Endometrial microvascular endothelial cells (primary cell): ENCODE measurements around the gene ROGDI. TPM values are rescaled to one million over a fixed set of nuclear protein-coding genes. Genes with fewer than 3 reads are reported as not detected.
"Not testable (repeated sequence)": the region's sequence is repeated elsewhere in the genome, so short reads cannot be mapped to it uniquely, and the experiment has no call there.

Experiments used
- in situ Hi-C: cut with HindIII; loops from 2 replicates; pipeline ENCODE4 v1.10.0; 2017; ENCODE audit warnings: low sequenced_read_pairs, low pct_unique_long_range_greater_than_20kb; ENCODE audit errors: inconsistent ontology term
- total RNA-seq: library from RNA; depleted of rRNA; stranded (reverse); fragments of >200 nt; gene quantifications from one replicate; pipeline ENCODE4 v1.2.3, GENCODE V29; 2015; ENCODE audit errors: inconsistent ontology term

ROGDI gene
- total RNA-seq, 1 donor from 2014 or later: 15.6 TPM

DNA sequence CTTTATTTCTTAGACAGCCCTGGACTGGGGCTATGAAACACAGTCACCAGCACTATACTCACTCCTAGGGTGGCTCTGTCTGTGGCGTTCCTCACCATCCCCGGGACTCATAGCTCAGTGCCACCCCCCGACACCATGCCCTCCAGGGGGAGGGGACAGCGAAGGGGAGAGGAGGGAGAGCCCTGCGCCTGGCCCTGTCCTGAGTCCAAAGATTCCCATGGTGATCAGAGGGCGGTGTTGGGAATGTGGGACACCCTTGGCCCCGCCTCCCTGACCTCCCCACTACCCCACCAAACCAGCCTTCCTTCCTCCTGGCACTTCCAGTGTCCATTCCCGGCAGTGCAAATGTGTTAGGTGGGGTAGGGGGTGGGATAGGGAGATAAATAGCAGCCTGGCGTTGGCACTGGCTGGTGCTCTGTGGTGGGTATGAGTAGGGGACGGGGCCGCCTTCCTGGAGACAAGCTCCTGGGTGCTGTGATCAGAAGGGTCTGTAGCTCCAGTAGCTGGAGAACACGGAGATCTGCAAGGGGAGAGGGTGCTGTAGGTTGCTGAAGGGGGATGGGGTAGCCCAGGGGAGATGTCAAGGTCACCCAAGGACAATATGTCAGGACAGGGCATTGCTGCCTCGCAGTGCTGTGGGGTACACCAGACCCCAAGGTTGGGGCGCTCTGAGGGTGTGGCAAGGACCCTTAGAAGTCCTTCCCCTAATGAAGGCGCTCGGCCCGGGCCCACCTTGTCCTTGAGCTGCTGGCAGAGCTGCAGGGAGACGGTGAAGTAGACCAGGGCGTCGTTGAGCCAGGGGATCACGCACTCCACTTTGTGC is 5.2 kb downstream of the ROGDI start:
- in situ Hi-C loops: no loop called here

DNA sequence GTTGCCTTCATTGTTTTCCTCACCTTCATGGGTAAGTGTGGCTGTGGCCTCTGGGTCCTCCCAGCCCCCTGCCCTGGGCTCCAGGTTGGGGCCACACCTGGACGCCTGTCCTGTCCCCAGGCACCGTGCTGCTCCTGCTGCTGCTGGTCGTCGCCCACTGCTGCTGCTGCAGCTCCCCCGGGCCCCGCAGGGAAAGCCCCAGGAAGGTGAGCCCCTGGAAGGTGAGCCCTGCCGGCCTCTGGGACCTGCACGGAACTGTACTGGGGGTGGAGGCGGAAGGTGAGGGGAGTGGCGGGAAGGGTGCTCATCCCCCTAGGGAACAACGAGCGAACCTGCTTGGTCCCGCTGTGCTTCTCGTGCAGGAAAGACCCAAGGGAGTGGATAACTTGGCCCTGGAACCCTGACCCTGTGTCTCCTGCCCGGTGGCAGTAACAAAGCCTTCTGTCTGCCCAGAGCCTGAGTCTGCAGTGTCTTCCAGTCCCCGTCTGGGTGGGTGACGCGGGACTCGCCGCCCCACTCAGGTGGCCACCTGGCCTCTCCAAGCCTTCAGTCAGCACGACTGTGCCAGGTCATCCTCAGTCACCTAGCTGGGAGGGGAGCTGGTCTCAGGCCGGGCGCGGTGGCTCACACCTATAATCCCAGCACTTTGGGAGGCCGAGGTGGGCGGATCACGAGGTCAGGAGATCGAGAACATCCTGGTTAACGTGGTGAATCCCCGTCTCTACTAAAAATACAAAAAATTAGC is 6.4 kb downstream of the ROGDI start:
- in situ Hi-C loops: no loop called here

DNA sequence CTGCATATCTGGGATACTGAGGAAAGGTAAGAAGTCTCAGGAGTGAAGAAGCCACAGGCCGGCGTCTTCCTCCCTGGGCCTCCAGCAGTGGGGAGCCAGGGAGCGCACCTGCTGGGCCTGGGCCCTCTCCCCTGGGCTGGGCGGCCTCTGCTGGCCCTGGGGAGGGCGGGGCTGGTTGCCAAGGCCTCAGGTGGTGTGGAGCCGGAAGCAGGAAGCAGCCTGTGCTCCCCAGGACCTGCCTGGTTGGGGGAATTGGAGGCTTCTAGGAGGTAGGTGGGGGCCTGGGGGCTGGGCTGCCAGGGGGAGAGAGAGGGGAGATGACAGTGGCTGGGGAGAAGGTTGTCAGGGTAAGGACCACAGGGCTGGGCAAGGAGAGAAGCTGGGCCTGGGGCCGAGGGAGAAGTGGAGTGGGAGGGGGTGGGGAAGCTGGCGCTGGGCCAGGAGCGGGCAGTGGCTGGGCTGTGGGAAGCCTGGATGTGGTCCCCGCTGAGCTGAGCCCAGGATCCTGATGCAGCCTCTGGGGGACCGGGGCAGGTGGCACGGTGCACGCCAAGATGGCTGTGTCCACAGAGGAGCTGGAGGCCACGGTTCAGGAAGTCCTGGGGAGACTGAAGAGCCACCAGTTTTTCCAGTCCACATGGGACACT is 7.1 kb downstream of the ROGDI start, which contains the start of gene SMIM22:
Gene SMIM22 (plus strand): TSS at position 189 of the 647 bp plus-strand sequence. CDS start 366 bp downstream, at position 555.
- in situ Hi-C loops: no loop called here

DNA sequence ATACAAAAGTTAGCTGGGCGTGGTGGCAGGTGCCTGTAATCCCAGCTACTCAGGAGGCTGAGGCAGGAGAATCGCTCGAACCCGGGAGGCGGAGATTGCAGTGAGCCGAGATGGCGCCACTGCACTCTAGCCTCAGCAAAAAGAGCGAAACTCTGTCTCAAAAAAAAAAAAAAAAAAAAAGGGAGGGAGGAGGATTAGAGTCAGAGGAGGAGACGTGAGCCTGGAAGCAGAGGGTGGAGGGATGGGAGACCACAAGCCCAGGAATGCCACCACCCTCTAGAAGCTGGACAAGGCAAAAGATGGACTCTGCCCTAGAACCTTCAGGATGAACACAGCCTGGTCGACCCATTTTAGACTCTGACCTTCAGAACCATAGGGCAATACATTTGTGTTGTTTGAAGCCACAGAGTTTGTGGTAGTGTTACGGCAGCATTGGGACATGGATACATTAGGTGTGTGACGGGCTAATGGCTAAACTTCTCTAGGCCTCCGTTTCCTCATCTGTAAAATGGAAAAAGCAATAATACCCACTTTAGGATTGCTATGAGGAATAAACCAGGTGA is 9.4 kb downstream of the ROGDI start:
- in situ Hi-C loops: no loop called here

DNA sequence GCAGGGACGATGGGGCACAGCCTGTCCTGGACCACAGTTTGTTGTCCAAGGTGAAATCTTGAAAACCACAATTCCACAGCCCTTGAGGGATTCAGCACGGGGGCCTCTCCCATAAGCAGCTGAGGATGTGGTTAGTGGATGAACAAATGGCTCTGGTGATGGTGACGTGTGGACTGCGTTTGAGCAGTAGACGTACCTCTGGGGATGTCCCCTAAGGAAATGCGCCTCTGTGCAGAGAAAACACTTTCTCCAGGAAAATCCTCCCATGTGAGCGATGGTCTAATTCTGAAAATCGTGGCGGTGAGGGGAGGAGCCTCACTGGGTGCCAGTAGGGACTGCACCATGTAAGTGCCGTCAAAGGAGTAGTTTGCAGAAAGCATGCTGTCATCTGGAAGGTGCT is 11.6 kb downstream of the ROGDI start:
- in situ Hi-C loops: no loop called here

DNA sequence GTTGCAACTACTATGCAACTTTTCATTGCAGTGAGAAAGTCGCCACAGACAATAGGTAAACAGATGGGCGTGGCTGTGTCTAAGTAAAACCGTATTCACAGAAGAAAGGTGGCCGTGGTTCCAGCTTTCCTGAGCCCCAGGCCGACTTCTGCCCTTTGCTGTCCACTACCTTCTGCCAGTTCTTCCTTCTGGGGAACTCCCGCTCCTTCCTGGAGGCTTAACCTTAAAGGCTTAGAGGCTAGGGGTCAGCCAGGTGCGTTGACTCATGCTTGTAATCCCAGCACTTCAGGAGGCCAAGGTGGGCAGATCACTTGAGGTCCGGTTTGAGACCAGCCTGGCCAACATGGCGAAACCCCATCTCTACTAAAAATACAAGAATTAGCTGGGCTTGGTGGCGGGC is 12.2 kb downstream of the ROGDI start:
- in situ Hi-C loops: no loop called here

DNA sequence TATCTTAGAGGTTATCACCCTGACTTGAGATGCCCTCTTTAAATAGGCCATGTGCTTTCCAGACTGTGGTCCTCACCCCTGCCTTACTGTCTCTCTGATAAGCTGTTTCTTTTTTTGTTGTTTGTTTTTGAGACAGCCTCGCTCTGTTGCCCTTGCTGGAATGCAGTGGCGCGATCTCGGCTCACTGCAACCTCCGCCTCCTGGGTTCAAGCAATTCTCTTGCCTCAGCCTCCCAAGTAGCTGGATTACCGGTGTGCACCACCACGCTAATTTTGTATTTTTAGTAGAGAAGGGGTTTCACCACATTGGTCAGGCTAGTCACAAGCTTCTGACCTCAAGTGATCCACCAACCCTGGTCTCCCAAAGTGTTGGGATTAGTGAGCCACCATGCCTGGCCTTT is 13.5 kb downstream of the ROGDI start:
- in situ Hi-C loops: no loop called here

DNA sequence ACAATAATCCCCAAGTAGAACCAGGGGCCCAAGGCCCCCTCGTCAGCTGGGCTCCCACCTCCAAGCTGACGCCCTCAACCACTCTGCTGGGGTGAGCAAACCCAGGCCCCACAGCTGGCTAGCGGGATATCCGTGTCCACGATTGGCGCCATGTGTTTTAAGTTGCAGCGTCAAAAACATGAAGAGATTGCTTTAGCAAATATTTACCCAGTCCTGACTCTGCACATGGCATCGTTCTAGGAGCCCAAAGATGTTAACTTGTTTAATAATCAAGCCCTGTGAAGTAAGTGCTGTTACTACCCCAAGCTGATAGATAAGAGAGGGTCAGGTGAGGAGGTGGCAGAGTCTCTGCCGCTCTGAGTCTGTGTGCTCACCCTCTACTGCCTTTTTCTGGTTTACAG is 13.9 kb downstream of the ROGDI start:
- in situ Hi-C loops: no loop called here

DNA sequence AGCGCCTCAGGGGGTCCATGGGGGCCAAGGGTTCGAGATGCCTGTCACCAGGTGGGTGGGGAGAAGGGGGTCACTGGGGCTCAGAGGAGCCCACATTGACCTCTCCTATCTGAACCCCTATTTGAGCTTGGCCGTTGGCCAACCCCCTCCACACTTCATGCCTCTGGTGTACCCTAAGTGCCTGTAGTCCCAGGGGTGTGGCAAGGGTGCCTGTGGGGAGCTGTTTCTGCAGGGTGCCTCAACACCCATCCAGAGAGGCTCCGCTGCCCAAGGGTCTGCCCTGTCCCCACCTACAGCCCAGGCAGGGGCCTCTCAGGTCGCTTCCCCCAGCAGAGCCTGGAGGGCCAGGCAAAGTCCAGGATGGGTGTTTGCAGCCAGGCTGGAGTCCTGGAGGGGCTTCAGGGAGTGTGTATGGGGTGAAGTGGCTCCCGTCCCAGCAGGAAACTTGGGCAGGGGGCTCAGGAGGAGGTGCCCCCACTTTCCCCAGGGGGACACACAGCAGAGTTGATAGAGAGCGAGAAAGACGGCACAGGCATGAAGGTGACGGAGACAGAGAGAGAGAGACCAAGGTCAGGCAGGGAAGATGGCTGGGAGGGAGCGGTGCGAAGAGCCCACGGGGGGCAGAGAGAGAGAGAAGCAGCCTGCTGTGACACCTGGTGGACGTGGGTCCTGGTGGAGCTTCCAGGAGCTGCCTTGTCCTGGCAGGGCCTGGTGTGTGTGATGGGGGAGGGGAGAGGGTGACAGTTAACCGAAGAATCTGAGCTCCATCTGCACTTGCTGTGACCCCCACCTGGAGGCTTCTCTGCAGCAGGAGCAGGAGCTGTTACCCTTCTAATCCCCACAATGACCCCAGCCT is 14.6 kb downstream of the ROGDI start, which contains the start of gene SEPTIN12:
Gene SEPTIN12 (minus strand): TSS at position 719 of the 856 bp plus-strand sequence. CDS start 700 bp downstream, at position 19.
- in situ Hi-C loops: no loop called here

DNA sequence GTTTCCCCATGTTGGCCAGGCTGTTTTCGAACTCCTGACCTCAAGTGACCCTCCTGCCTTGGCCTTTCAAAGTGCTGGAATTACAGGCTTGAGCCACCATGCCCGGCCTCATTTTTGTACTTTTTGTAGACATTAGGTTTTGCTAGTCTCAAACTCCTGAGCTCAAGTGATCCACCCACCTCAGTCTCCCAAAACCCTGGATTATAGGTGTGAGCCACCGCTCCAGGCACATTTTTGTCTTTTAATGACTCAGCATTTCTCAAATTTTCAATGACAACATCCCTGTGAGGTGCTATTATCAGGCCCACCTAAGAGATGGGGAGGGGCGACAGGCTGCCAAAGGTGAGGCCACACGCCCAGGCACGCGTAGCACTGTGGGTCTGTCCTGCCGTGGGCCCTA is 15.4 kb downstream of the ROGDI start:
- in situ Hi-C loops: no loop called here

DNA sequence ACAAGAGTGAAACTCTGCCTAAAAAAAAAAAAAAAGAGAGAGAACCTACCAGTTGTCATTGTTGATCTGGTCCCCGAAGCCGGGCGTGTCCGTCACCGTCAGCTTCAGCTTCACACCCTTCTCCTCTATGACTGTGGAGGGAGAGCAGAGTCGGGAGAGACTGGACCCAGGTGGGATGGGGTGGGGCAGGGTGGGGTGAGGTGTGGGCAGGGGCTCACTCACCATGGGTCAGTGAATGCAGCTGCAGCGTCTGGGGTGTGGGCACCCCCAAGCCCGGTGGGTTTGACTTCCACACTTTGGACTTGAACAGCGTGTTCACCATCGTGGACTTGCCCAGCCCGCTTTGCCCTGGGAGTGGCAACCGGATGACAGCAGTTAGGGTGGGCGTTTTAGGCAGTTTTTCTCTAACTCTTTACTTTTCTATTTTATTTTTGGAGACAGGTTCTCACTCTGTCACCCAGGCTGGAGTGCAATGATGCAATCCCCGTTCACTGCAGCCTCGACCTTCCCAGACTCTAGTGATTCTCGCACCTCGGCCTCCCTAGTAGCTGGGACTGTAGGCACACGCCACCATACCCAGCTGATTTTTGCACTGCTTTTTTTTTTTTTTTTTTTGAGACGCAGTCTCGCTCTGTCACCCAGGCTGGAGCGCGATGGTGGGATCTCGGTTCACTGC is 16.5 kb downstream of the ROGDI start:
- in situ Hi-C loops: no loop called here

DNA sequence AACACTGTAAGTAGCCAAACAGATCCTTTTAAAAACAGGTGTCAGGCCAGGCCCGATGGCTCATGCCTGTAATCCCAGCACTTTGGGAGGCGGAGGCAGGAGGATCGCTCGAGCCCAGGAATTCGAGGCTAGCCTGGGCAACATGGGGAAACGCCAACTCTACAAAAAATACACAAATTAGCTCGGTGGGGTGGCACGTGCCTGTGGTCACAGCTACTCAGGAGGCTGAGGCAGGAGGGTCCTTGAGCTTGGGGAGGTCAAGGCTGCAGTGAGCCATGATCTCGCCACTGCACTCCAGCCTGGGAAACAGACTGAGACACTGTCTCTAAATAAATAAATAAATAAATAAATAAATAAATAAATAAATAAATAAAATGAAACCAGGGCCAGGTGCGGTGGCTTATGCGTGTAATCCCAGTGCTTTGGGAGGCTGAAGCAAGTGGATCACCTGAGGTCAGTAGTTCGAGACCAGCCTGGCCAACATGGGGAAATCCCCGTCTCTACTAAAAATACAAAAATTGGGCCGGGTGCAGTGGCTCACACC is 17.9 kb downstream of the ROGDI start:
- in situ Hi-C loops: not testable (repeated sequence)

DNA sequence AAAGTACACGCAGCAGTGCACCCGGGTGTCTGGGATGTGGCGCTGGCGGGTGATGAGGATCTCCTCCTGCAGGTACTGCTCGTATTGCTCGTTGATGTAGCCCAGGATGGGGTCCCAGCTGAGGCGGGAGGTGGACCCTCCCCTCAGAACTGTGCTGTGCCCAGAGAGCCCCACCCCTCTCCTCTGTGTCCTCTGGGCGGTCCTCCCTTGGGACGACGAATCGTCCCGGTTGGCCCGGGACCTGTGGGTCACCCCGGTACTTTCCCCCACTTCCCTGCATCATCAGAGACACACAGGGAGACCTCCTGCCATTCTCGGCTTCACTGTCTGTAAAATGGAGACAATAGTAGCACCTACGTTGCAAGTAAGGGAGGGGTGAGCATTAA is 18.5 kb downstream of the ROGDI start:
- in situ Hi-C loops: no loop called here

DNA sequence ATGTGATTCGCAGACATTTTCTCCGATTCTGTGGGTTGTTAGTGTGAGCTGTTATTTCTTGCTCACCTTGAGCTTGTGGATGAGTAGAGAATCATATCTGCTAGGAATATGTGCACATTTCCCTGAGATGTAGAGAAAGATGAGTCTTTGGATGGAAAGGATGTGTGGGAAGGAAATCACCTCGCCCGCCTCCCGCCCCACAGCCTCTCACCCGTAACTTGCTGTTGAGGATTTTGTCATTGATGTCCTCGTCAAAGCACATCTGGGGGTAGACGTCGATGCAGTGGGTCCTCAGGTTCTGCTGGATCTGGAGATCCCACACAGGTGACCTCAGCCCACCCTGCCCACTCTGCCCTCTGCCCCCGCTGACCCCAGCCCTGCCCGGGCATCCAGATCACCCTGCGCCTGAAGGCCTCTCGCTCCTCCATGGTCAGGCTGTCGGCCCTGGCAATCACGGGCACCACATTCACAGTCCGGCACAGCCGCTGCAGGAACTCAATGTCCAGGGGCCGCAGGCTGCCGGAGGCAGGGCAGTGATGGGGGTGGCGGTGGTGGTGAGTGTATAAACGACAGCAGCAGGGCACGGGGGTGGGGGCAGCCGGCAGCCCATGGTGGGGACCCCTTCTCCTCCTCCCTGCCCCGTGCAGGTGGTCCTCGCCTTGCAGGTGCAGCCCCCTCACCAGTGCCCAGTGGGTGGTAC is 19.0 kb downstream of the ROGDI start:
- in situ Hi-C loops: no loop called here

DNA sequence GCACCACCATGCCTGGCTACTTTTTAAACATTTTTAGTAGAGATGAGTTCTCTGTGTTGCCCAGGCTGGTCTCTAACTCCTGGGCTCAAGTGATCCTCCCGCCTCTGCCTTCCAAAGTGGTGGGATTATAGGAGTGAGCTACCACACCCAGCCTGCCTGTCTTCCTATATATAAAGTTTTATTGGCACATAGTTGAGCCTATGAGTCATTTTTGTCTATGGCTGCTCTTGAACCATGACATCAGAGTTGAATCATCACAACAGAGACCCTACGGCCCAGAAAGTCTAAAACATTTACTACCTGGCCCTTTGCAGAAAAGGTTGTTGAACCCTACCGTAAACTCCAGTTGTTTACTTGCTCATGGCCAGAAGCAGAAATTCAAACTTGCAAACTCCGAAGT is 22.2 kb downstream of the ROGDI start:
- in situ Hi-C loops: no loop called here

DNA sequence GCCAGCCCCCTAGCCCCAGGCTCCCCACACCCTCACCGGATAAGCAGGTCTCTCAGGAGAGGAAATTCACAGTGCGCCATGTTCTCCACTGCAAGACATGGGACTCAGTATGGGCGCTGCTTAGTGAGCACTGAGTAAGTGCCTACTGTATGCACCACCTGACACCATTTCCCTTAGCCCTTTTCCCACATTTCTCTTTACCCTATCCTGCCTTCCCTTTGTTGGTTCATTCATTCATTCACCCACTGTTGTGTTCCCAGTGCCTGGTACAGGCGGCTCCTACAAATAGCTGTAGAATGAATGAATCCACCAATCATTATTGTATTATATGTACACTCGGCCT is 24.4 kb downstream of the ROGDI start:
- in situ Hi-C loops: no loop called here

DNA sequence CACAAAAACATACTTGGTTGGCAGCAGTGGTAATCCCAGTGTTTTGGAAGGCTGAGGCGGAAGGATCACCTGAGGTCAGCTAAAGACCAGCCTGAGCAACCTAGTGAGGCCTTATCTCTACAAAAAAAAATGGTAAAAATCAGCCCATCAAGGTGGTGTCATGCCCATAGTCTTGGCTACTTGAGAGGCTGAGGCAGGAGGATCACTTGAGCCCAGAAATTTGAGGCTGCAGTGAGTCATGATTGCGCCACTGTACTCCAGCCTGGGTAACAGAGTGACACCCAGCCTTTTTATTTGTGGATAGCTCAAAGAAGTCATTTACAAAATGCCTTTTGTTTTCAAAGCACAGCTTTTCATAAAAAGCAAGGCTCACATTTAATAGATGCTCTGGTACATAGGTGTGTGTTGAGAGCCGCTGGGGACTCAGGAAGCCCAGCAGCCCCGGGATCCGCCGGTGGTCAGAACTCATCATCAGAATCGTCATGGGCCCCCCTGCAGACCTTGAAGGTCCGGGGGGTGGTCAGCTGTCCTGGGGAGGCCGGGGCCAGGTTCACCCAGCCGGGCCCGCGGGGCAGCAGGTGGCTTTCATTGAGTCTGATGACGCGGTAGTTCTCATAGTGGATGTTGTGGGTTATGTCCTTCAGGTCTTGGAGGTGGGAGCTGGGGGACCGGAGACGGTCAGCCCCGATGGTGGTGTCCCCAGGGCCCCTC is 24.9 kb downstream of the ROGDI start:
- in situ Hi-C loops: no loop called here
